Measurements from ENCODE around the gene ESYT3. TPM values are rescaled to one million over a fixed set of nuclear protein-coding genes. Genes with fewer than 3 reads are reported as not detected.

Gene ESYT3
- total RNA-seq, 1 donor = 0.72 TPM

- DNase-seq (ENCODE audit: insufficient read length, low spot score, missing footprints) = peak; percentile 82
- Histone ChIP-seq H3K4me3 (ENCODE audit: insufficient read depth, low read length) (no peak overlapping the region), H3K4me2 (ENCODE audit: insufficient read depth, low read length) (no peak overlapping the region), H4K20me1 (ENCODE audit: insufficient read depth, low read length) (no peaks in the 10 kb centered on the region), H3K27me3 (ENCODE audit: insufficient read depth, low read length) (peaks cover 20% of the 10 kb centered on the region), H3K36me3 (ENCODE audit: insufficient read depth, low read length) (no peaks in the 10 kb centered on the region), H2AFZ (ENCODE audit: low read length) (no peak overlapping the region), H3K27ac (ENCODE audit: low read depth, low read length) (no peak overlapping the region), H3K79me2 (ENCODE audit: insufficient read depth, low read length) (no peaks in the 10 kb centered on the region), H3K9me3 (ENCODE audit: low read depth, low read length) (no peaks in the 10 kb centered on the region), H3K4me1 (ENCODE audit: insufficient read depth, low read length) (peaks cover 47% of the 10 kb centered on the region)
- no peak for TF ChIP-seq CTCF (IDR thresholded peaks at IDR 0.05; ENCODE audit: extremely low read depth, low read depth, low read length)
Observed at GRCh38 chr3:138438896-138439295, 4.5 kb downstream of the ESYT3 start.

GRCh38 chr3:138439646-138440045 lies 5.2 kb downstream of the ESYT3 start:
- H3K4me3 ChIP-seq (ENCODE audit: insufficient read depth, low read length) = no peak overlapping the region
- no peak overlapping the region for H3K27ac ChIP-seq (ENCODE audit: low read depth, low read length)
- H2AFZ ChIP-seq (ENCODE audit: low read length) = no peak overlapping the region

GRCh38 chr3:138440121-138440521 lies 5.7 kb downstream of the ESYT3 start:
- TF ChIP-seq CTCF (IDR thresholded peaks at IDR 0.05; ENCODE audit: extremely low read depth, low read depth, low read length) = no peak
- H3K79me2 ChIP-seq (ENCODE audit: insufficient read depth, low read length) = no peaks in the 10 kb centered on the region
- no peaks in the 10 kb centered on the region for H3K9me3 ChIP-seq (ENCODE audit: low read depth, low read length)
- H3K4me1 ChIP-seq (ENCODE audit: insufficient read depth, low read length) = peaks cover 42% of the 10 kb centered on the region
- no peaks in the 10 kb centered on the region for H4K20me1 ChIP-seq (ENCODE audit: insufficient read depth, low read length)
- peak overlapping the region; percentile 46 for H3K27ac ChIP-seq (ENCODE audit: low read depth, low read length)
- peak; percentile 38 for DNase-seq (ENCODE audit: insufficient read length, low spot score, missing footprints)
- H3K27me3 ChIP-seq (ENCODE audit: insufficient read depth, low read length) = peaks cover 12% of the 10 kb centered on the region
- no peak overlapping the region for H3K4me2 ChIP-seq (ENCODE audit: insufficient read depth, low read length)
- no peaks in the 10 kb centered on the region for H3K36me3 ChIP-seq (ENCODE audit: insufficient read depth, low read length)
- no peak overlapping the region for H3K4me3 ChIP-seq (ENCODE audit: insufficient read depth, low read length)
- H2AFZ ChIP-seq (ENCODE audit: low read length) = no peak overlapping the region

More at GRCh38 chr3:138439646-138440045, 5.2 kb downstream of the ESYT3 start:
- peak; percentile 72 for DNase-seq (ENCODE audit: insufficient read length, low spot score, missing footprints)
- no peaks in the 10 kb centered on the region for H3K79me2 ChIP-seq (ENCODE audit: insufficient read depth, low read length)
- peaks cover 47% of the 10 kb centered on the region for H3K4me1 ChIP-seq (ENCODE audit: insufficient read depth, low read length)
- no peak overlapping the region for H3K4me2 ChIP-seq (ENCODE audit: insufficient read depth, low read length)
- no peaks in the 10 kb centered on the region for H3K9me3 ChIP-seq (ENCODE audit: low read depth, low read length)
- no peaks in the 10 kb centered on the region for H4K20me1 ChIP-seq (ENCODE audit: insufficient read depth, low read length)
- no peaks in the 10 kb centered on the region for H3K36me3 ChIP-seq (ENCODE audit: insufficient read depth, low read length)
- H3K27me3 ChIP-seq (ENCODE audit: insufficient read depth, low read length) = peaks cover 16% of the 10 kb centered on the region
- TF ChIP-seq CTCF (IDR thresholded peaks at IDR 0.05; ENCODE audit: extremely low read depth, low read depth, low read length) = no peak

GRCh38 chr3:138440596-138440995 lies 6.2 kb downstream of the ESYT3 start:
- Histone ChIP-seq H3K4me2 (ENCODE audit: insufficient read depth, low read length) (no peak overlapping the region), H4K20me1 (ENCODE audit: insufficient read depth, low read length) (no peaks in the 10 kb centered on the region), H3K9me3 (ENCODE audit: low read depth, low read length) (no peaks in the 10 kb centered on the region), H3K27ac (ENCODE audit: low read depth, low read length) (peak overlapping the region; percentile 46), H3K79me2 (ENCODE audit: insufficient read depth, low read length) (no peaks in the 10 kb centered on the region), H3K27me3 (ENCODE audit: insufficient read depth, low read length) (peaks cover 7% of the 10 kb centered on the region), H3K4me3 (ENCODE audit: insufficient read depth, low read length) (no peak overlapping the region), H3K4me1 (ENCODE audit: insufficient read depth, low read length) (peaks cover 40% of the 10 kb centered on the region), H2AFZ (ENCODE audit: low read length) (no peak overlapping the region), H3K36me3 (ENCODE audit: insufficient read depth, low read length) (no peaks in the 10 kb centered on the region)
- peak; percentile 86 for DNase-seq (ENCODE audit: insufficient read length, low spot score, missing footprints)
- no peak for TF ChIP-seq CTCF (IDR thresholded peaks at IDR 0.05; ENCODE audit: extremely low read depth, low read depth, low read length)

Data from osteoblast (primary cell).